IPS-18c (cell line): ENCODE results near the gene DMXL2.
A peak's percentile ranks its signal among the peaks of the same experiment; 100 is the strongest.
"Not testable (repeated sequence)": the region's sequence is repeated elsewhere in the genome, so short reads cannot be mapped to it uniquely, and the experiment has no call there.

Experiments
- H3K4me3 ChIP-seq: 2 replicates; pipeline ENCODE4 v1.7.0; 2013; ENCODE audit warnings: low read depth, mild to moderate bottlenecking, low read length, moderate library complexity; ENCODE audit not compliant: insufficient read depth
- H3K9me3 ChIP-seq: one replicate; pipeline ENCODE4 v1.6.1; 2013; ENCODE audit warnings: mild to moderate bottlenecking, low read length, moderate library complexity; ENCODE audit not compliant: control insufficient read depth, insufficient read depth

DMXL2 gene, protein sequence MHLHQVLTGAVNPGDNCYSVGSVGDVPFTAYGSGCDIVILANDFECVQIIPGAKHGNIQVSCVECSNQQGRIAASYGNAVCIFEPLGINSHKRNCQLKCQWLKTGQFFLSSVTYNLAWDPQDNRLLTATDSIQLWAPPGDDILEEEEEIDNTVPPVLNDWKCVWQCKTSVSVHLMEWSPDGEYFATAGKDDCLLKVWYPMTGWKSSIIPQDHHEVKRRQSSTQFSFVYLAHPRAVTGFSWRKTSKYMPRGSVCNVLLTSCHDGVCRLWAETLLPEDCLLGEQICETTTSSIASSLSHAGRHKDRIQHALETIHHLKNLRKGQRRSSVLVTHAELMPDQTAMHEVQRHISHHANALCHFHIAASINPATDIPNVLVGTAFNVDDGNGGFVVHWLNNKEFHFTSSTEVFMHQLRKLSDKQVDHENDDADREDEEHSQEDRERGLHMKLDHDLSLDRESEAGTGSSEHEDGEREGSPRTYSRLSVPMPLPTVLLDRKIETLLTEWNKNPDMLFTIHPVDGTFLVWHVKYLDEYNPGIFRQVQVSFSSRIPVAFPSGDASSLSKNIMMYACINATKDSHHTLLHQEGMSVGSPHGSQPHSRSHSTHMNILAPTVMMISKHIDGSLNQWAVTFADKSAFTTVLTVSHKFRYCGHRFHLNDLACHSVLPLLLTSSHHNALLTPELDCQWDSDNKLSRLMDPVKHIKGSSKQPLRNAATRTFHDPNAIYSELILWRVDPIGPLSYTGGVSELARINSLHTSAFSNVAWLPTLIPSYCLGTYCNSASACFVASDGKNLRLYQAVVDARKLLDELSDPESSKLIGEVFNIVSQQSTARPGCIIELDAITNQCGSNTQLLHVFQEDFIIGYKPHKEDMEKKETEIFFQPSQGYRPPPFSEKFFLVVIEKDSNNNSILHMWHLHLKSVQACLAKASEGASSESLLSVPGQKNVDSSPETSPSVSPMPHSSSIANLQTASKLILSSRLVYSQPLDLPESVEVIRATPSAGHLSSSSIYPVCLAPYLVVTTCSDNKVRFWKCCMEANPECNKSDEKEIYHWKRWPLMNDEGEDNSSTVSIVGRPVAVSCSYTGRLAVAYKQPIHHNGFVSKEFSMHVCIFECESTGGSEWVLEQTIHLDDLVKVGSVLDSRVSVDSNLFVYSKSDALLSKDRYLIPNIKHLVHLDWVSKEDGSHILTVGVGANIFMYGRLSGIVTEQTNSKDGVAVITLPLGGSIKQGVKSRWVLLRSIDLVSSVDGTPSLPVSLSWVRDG (N-terminal part only)

GRCh38 chr15:51622604-51623370, at the start of gene DMXL2:
DMXL2 (minus strand) TSS chr15:51622771; CDS start chr15:51622545, 226 bp downstream.
- H3K9me3 ChIP-seq = no peaks in the 10 kb centered on the region
- H3K4me3 ChIP-seq = peak within 1 kb of the TSS; percentile 74

- no peak overlapping the region for H3K4me3 ChIP-seq
- H3K9me3 ChIP-seq = no peaks in the 10 kb centered on the region
Measured at GRCh38 chr15:51672155-51672687, 49.6 kb upstream of the DMXL2 start.

GRCh38 chr15:51669381-51669780, 46.8 kb upstream of the DMXL2 start:
- Histone ChIP-seq H3K9me3 (no peaks in the 10 kb centered on the region), H3K4me3 (no peak overlapping the region)

DNA sequence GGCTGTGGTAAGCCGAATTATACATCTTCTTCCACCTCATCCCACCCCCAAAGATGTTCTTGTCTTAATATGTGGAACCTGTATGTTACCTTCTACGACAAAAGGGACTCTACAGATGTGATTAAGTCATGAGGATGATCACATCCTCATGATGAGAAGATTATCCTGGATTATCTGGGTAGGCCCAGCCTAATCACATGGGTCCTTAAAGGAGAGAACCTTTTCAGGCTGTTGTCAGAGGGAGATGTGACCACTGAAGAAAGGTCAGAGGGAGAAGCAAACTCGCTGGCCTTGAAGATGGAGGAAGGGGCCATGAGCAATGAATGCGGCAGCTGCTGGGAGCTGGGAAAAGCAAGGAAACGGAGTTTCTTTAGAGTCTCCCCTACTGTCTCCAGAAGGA, 45.9 kb upstream of the DMXL2 start:
- no peak overlapping the region for H3K4me3 ChIP-seq
- no peaks in the 10 kb centered on the region for H3K9me3 ChIP-seq

GRCh38 chr15:51667478-51667877, 44.9 kb upstream of the DMXL2 start:
- H3K4me3 ChIP-seq = no peak overlapping the region
- H3K9me3 ChIP-seq = no peaks in the 10 kb centered on the region

DNA sequence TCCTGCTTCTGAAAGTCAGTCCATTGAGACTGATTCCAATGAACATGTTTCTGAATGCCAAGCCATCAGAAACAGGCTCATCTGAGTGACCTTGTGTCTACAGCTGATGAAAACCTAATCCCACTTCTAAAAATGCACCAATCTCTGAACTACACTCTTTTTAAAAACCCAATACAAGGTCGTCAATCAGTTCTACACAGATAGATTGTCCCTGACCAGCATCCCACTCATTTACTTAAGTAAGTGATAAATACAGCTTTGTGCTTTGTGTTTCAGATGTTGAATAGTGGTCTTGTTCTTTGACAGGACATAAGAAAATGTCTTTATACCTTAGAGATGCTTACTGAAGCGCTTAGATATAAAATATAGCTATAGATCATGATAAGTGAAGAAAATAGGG, 38.5 kb upstream of the DMXL2 start:
- no peak overlapping the region for H3K4me3 ChIP-seq

GRCh38 chr15:51658664-51659063, 36.1 kb upstream of the DMXL2 start:
- Histone ChIP-seq H3K4me3 (no peak overlapping the region), H3K9me3 (no peaks in the 10 kb centered on the region)

More for the DNA sequence above, 38.5 kb upstream of the DMXL2 start:
- H3K9me3 ChIP-seq = no peaks in the 10 kb centered on the region

DNA sequence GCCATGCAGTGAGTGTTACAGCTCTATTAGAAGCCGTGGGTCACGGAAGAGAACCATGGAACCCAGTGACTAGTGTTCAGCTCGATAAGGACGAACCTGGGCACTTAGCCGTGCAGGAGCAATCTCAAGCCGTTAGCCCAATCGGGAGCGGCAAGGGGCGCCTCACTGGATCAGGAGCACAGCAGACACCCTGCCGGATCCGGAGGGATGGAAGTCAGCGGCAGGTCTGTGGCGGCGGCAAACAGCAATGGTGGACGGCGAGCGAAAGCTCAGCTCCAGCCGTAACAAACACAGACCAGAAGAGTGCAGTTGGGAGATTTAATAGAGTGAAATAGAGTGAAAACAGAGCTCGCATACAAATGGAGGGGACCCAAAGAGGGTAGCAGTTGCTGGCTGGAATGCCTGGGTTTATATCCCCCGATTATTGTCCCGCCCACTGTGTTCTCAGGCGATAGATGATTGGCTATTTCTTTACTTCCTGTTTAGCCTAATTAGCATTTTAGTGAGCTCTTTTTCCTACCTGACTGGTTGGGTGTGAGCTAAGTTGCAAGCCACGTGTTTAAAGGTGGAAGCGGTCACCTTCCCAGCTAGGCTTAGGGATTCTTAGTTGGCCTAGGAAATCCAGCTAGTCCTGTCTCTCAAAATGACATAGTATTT, 33.0 kb upstream of the DMXL2 start:
- not testable (repeated sequence) for H3K9me3 ChIP-seq, H3K4me3 ChIP-seq

GRCh38 chr15:51652084-51652668, 29.6 kb upstream of the DMXL2 start:
- H3K9me3 ChIP-seq = no peaks in the 10 kb centered on the region

DNA sequence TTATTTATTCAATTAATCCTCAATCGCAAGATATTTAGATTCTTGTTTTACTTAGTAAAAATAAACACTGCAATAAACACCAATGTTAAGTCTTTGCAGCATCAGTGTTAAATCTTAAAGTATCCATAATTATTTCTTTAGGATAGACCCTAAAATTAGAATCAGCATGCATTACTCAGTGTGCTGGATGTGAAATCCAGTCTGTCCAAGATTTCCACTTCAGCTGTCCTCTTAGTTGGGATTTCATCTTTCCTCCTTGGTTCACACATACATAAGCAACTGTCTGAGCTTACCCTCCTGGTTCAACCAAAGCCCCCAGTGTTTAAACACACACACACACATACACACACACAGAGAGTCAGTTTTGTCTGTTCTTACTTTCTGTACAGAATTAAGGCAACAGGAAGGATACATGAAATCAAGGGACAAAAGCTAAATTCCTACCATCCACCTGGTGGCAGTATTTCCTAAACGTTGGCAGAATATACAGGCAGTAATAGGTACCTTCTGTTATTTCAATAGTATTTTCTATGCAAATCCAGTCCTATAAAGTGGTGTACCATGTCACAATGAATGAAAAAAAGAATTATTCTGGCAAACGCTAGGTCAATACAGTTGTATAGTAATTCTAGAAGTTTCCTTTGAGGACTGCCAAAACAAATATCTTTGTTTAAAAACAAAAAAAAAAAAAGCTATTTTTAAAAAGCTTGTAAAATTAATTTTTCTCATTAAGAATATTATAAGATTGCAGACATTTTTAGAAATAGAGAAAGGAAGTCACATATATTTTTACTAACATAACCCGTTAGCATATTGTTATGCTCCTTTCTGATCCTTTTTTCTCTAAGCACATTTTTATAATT, 27.3 kb upstream of the DMXL2 start:
- Histone ChIP-seq H3K4me3 (no peak overlapping the region), H3K9me3 (no peaks in the 10 kb centered on the region)

More at GRCh38 chr15:51652084-51652668, 29.6 kb upstream of the DMXL2 start:
- H3K4me3 ChIP-seq = no peak overlapping the region

- H3K9me3 ChIP-seq, H3K4me3 ChIP-seq: not testable (repeated sequence)
Measured at GRCh38 chr15:51648643-51649042, 26.1 kb upstream of the DMXL2 start.

GRCh38 chr15:51648101-51648500, 25.5 kb upstream of the DMXL2 start:
- H3K4me3 ChIP-seq, H3K9me3 ChIP-seq: not testable (repeated sequence)

- H3K4me3 ChIP-seq = no peak overlapping the region
- no peaks in the 10 kb centered on the region for H3K9me3 ChIP-seq
Measured at GRCh38 chr15:51647128-51647562, 24.6 kb upstream of the DMXL2 start.

DNA sequence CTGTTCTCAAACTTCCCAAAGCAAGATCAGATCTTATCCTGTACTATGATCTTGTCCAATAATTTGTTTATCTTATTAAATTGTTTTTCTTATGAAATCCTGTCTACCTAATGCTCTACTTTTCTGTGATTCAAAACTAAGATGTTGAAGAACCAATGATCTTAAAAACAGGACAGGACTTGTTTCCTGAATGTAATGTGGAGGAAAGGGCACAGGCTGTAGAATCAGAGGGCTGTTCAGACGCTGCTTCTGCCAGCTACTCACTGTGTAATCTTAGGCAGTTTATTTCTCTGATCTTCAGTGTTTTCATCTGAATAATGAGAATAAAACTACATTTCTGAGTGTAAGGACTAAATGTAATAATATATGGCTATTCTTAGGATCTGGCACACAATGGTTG, 20.1 kb upstream of the DMXL2 start:
- Histone ChIP-seq H3K9me3 (no peaks in the 10 kb centered on the region), H3K4me3 (no peak overlapping the region)
